WI38 (cell line): Measurements from ENCODE around the gene ZNF101.

Source experiments
- H3K4me3 ChIP-seq: 2 replicates; pipeline ENCODE4 v1.5.1; 2011; ENCODE audit warnings: low read depth, mild to moderate bottlenecking, control low read depth, low read length
- TF ChIP-seq, protein P1 (sequence below): IDR thresholded peaks from 2 replicates; pipeline ENCODE4 v1.5.1; 2012; ENCODE audit warnings: low read depth, mild to moderate bottlenecking, control low read depth, low read length

ZNF101 gene

GRCh38 chr19:19721896-19722295, 53.3 kb downstream of the ZNF101 start:
- H3K4me3 ChIP-seq = no peak overlapping the region
- TF ChIP-seq, protein P1, sequence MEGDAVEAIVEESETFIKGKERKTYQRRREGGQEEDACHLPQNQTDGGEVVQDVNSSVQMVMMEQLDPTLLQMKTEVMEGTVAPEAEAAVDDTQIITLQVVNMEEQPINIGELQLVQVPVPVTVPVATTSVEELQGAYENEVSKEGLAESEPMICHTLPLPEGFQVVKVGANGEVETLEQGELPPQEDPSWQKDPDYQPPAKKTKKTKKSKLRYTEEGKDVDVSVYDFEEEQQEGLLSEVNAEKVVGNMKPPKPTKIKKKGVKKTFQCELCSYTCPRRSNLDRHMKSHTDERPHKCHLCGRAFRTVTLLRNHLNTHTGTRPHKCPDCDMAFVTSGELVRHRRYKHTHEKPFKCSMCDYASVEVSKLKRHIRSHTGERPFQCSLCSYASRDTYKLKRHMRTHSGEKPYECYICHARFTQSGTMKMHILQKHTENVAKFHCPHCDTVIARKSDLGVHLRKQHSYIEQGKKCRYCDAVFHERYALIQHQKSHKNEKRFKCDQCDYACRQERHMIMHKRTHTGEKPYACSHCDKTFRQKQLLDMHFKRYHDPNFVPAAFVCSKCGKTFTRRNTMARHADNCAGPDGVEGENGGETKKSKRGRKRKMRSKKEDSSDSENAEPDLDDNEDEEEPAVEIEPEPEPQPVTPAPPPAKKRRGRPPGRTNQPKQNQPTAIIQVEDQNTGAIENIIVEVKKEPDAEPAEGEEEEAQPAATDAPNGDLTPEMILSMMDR = no peak

- peak within 1 kb of the TSS; percentile 96 for H3K4me3 ChIP-seq
- TF ChIP-seq, protein P1 = peak; percentile 20; the same call in 1 of the 2 replicates
These were observed 64.2 kb downstream of the ZNF101 start, which contains the start of gene ZNF14 for GRCh38 chr19:19732579-19733501. Gene ZNF14, minus strand, starts transcription at chr19:19733112. Its CDS starts 154 bp downstream, at chr19:19732958.
